ENCODE data around the gene FRA10AC1. TPM values are rescaled to one million over a fixed set of nuclear protein-coding genes. Genes with fewer than 3 reads are reported as not detected.

FRA10AC1 gene
- total RNA-seq, 2 donors from 2014 or later, result 20.0 to 23.7 TPM

DNA sequence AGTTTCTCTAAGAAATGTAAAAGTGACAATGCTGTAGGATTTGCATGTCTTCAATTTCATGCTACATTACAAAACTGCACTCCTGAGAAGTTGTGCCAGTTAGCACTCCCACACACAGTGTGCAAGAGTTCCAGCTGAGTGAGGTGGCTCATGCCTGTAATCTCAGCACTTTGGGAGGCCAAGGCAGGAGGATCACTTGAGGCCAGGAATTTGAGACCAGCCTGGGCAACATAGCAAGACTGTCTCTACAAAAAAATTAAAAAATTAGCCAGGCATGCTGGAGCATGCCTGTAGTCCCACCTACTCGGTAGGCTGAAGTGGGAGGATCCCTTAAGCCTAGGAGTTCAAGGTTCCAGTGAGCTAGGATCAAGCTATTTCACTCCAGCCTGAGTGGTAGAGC is 44.6 kb downstream of the FRA10AC1 start:
- WGBS, 2 donors, result 75 to 86% methylated on average over 1 of the region's 1 CpG
- intact Hi-C loops (cut with DNase I), result no loop called here
- TF ChIP-seq, protein P1, sequence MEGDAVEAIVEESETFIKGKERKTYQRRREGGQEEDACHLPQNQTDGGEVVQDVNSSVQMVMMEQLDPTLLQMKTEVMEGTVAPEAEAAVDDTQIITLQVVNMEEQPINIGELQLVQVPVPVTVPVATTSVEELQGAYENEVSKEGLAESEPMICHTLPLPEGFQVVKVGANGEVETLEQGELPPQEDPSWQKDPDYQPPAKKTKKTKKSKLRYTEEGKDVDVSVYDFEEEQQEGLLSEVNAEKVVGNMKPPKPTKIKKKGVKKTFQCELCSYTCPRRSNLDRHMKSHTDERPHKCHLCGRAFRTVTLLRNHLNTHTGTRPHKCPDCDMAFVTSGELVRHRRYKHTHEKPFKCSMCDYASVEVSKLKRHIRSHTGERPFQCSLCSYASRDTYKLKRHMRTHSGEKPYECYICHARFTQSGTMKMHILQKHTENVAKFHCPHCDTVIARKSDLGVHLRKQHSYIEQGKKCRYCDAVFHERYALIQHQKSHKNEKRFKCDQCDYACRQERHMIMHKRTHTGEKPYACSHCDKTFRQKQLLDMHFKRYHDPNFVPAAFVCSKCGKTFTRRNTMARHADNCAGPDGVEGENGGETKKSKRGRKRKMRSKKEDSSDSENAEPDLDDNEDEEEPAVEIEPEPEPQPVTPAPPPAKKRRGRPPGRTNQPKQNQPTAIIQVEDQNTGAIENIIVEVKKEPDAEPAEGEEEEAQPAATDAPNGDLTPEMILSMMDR (IDR thresholded peaks at IDR 0.05), result no peak
- no peak for TF ChIP-seq POLR2A (IDR thresholded peaks at IDR 0.05)

DNA sequence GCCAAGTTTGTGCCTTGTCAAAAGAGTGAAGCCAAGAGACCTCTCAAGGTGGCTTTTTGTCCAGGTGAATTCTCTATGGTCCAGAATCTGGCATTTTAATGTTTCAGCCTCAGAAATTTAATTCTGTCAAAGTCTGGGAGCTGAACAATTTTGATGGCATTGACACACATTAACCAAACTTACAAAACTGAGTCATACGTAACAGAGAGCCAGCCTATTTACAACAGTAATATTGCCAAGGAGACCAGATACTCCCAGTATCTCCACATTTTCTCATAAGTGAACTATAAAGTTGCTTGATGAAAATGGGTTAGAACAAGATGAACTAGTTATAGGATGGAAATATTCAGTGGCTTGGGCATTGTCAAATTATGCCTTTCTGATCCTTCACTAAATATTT is 46.2 kb downstream of the FRA10AC1 start:
- H3K4me1 ChIP-seq, result no peaks in the 10 kb centered on the region
- no peaks in the 10 kb centered on the region for H3K36me3 ChIP-seq (replicated peaks in 1 of 2; ENCODE audit: insufficient read depth in 1 of 2, low read depth in 2 of 2)
- WGBS, 2 donors, result 83 to 88% methylated on average over 1 of the region's 1 CpG
- ATAC-seq (no peak), DNase-seq (no peak)
- H3K27ac ChIP-seq, result no peak overlapping the region
- H3K4me3 ChIP-seq, result no peak overlapping the region
- TF ChIP-seq, protein P1 (IDR thresholded peaks at IDR 0.05), result no peak
- TF ChIP-seq POLR2A (IDR thresholded peaks at IDR 0.05), result no peak
- no peaks in the 10 kb centered on the region for H3K9me3 ChIP-seq
- intact Hi-C loops (cut with DNase I), result no loop called here
- H3K27me3 ChIP-seq, result no peaks in the 10 kb centered on the region

More for the DNA sequence above, 44.6 kb downstream of the FRA10AC1 start:
- DNase-seq, result no peak
- Histone ChIP-seq H3K27ac (no peak overlapping the region), H3K9me3 (no peaks in the 10 kb centered on the region), H3K4me1 (no peaks in the 10 kb centered on the region), H3K27me3 (no peaks in the 10 kb centered on the region), H3K36me3 (replicated peaks in 1 of 2; ENCODE audit: insufficient read depth in 1 of 2, low read depth in 2 of 2) (no peaks in the 10 kb centered on the region), H3K4me3 (no peak overlapping the region)
- ATAC-seq, result no peak

GRCh38 chr10:93654201-93654600 is 48.2 kb downstream of the FRA10AC1 start:
- TF ChIP-seq, protein P1 (IDR thresholded peaks at IDR 0.05), result no peak
- no peaks in the 10 kb centered on the region for H3K9me3 ChIP-seq

GRCh38 chr10:93652857-93653256 is 49.5 kb downstream of the FRA10AC1 start:
- ATAC-seq (no peak), DNase-seq (no peak)
- Histone ChIP-seq H3K4me1 (no peaks in the 10 kb centered on the region), H3K36me3 (replicated peaks in 1 of 2; ENCODE audit: insufficient read depth in 1 of 2, low read depth in 2 of 2) (no peaks in the 10 kb centered on the region), H3K9me3 (no peaks in the 10 kb centered on the region), H3K4me3 (no peak overlapping the region), H3K27me3 (no peaks in the 10 kb centered on the region), H3K27ac (no peak overlapping the region)
- WGBS, 2 donors, result 85 to 91% methylated on average over 1 of the region's 1 CpG
- intact Hi-C loops (cut with DNase I), result no loop called here
- TF ChIP-seq POLR2A (IDR thresholded peaks at IDR 0.05), result no peak
- TF ChIP-seq, protein P1 (IDR thresholded peaks at IDR 0.05), result no peak

More at GRCh38 chr10:93654201-93654600, 48.2 kb downstream of the FRA10AC1 start:
- Histone ChIP-seq H3K36me3 (replicated peaks in 1 of 2; ENCODE audit: insufficient read depth in 1 of 2, low read depth in 2 of 2) (no peaks in the 10 kb centered on the region), H3K4me3 (no peak overlapping the region), H3K4me1 (no peaks in the 10 kb centered on the region), H3K27ac (no peak overlapping the region), H3K27me3 (no peaks in the 10 kb centered on the region)
- DNase-seq (no peak), ATAC-seq (no peak)
- WGBS, 2 donors, result 69 to 72% methylated on average over 1 of the region's 1 CpG
- intact Hi-C loops (cut with DNase I), result no loop called here

DNA sequence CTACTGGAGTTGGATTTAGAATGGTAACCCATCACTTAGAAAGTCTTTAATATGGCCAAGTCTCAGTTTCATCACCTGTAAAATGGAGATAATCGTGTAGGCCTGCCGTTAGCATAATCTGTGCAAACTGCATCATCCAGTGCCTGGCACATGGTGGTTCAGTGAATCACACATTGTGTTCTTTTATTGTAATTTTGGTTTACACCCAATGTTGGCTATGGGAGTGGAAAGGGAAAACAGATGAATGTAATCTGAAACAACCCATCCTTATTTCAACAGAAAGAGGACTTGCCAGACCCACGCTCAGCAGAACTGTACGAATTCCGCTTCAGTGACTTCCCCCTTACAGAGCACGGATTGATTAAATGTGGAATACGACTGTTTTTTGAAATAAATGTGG is 62.6 kb downstream of the FRA10AC1 start:
- 79 to 83% methylated on average over 7 of the region's 7 CpGs for WGBS, 2 donors
- no peak for TF ChIP-seq POLR2A (IDR thresholded peaks at IDR 0.05)
- TF ChIP-seq, protein P1 (IDR thresholded peaks at IDR 0.05), result no peak
- intact Hi-C loops (cut with DNase I), result no loop called here

More for the DNA sequence above, 62.6 kb downstream of the FRA10AC1 start:
- H3K4me1 ChIP-seq, result no peaks in the 10 kb centered on the region
- H3K9me3 ChIP-seq, result no peaks in the 10 kb centered on the region
- H3K36me3 ChIP-seq (replicated peaks in 1 of 2; ENCODE audit: insufficient read depth in 1 of 2, low read depth in 2 of 2), result no peaks in the 10 kb centered on the region
- DNase-seq (no peak), ATAC-seq (no peak)
- H3K27me3 ChIP-seq, result no peaks in the 10 kb centered on the region
- H3K4me3 ChIP-seq, result no peak overlapping the region
- no peak overlapping the region for H3K27ac ChIP-seq

All from body of pancreas (tissue), 4 donors.